ENCODE measurements around the gene BLOC1S5. TPM values are rescaled to one million over a fixed set of nuclear protein-coding genes. Genes with fewer than 3 reads are reported as not detected.

BLOC1S5 gene
- total RNA-seq, 1 donor from 2014 or later, result 19.7 TPM

DNA sequence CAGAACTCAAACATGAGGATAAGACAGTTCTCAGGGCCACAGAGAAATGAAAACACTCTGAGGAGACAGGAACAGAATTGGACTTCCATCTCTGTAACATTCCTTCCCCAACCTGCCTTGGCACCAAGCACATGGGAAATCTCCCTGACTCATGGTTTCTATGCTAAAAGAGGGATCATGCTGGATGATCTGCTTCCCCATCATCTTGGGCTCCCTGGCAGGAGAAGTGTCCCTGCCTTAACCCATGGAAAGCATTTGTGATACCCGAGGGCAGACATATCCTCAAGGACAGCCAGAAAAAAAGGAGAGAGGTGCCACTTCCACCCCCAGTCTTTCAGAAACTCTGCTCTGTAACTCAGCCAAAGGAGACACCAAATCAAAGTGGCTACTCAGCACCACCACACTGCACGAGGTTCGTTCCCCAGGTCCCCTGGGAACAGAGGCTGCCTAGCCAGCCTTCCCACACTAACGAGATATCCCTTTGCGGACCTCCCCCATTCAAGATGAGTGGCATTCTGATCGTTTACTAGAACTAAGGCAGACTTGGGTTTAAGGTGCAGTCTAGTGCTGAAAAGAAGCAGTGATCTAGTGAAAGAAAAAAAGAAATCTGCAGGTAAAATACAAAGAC is 34.8 kb downstream of the BLOC1S5 start:
- H3K36me3 Mint-ChIP-seq, result peaks cover 31% of the 10 kb centered on the region
- H3K27ac Mint-ChIP-seq, result peak overlapping the region; percentile 54
- no peaks in the 10 kb centered on the region for H3K27me3 Mint-ChIP-seq (ENCODE audit: low read depth)
- H3K4me3 Mint-ChIP-seq, result no peak overlapping the region
- peaks cover 41% of the 10 kb centered on the region for H3K4me1 Mint-ChIP-seq
- no peak for DNase-seq (ENCODE audit: low spot score in 2 of 2, unreplicated experiment in 2 of 2)
- peaks cover 21% of the 10 kb centered on the region for H3K9me3 Mint-ChIP-seq
- TF ChIP-seq, protein P1, sequence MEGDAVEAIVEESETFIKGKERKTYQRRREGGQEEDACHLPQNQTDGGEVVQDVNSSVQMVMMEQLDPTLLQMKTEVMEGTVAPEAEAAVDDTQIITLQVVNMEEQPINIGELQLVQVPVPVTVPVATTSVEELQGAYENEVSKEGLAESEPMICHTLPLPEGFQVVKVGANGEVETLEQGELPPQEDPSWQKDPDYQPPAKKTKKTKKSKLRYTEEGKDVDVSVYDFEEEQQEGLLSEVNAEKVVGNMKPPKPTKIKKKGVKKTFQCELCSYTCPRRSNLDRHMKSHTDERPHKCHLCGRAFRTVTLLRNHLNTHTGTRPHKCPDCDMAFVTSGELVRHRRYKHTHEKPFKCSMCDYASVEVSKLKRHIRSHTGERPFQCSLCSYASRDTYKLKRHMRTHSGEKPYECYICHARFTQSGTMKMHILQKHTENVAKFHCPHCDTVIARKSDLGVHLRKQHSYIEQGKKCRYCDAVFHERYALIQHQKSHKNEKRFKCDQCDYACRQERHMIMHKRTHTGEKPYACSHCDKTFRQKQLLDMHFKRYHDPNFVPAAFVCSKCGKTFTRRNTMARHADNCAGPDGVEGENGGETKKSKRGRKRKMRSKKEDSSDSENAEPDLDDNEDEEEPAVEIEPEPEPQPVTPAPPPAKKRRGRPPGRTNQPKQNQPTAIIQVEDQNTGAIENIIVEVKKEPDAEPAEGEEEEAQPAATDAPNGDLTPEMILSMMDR (IDR thresholded peaks at IDR 0.05; ENCODE audit: unreplicated experiment), result no peak

DNA sequence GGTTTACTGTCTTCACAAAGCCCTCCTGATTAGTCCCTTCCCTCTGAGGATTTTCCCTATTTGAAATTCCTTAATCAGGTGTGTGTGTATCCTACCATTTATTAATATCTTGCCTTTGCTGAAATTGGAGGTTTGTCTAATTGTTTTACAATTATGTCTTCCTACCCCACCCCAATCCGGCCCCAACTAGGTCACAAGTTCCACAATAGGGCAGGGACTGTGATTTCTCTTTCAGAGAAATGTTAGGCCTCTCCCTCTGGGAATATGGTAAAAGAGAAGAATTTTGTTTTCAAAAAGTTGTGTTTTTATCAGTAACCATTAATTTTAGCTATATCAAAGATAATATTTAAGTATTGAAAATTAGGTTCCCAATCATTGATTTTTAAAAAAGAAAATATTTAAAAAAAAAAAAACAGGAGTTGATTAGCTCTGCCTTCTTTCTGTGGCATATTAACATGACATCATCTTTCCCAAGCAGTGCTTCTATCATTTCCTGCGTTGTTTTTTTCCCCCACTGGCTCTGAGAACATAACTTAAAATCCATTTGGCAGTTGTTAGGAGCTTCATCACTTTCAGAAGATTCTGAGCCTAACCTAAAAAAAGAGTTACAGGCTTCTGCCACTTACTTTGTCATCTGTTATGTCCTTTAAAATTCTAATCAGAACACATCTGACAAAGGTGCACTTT is 36.1 kb downstream of the BLOC1S5 start:
- Mint-ChIP-seq H3K36me3 (peaks cover 25% of the 10 kb centered on the region), H3K9me3 (peaks cover 21% of the 10 kb centered on the region), H3K27me3 (ENCODE audit: low read depth) (no peaks in the 10 kb centered on the region), H3K27ac (peak overlapping the region; percentile 72), H3K4me3 (no peak overlapping the region), H3K4me1 (peaks cover 44% of the 10 kb centered on the region)
- TF ChIP-seq, protein P1 (IDR thresholded peaks at IDR 0.05; ENCODE audit: unreplicated experiment), result no peak
- DNase-seq (ENCODE audit: low spot score in 2 of 2, unreplicated experiment in 2 of 2), result no peak

DNA sequence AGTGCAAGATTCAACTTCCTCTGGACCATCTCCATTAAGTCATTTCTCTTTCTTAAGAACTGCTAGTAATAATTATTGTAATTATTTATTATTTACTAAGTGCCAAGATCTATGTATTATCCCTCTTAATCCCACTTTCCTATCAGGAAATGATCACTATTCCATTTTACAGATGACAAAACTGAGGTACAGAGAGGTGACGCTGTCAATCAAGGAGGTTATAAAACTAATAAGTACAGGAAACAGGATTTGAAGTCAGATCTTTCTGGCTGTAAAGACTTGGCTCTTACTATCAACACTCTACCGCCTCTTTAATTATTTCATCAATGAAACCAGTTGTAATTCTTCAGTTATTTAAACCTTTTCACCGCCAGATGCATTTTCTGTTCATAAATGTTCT is 37.4 kb downstream of the BLOC1S5 start:
- no peaks in the 10 kb centered on the region for H3K27me3 Mint-ChIP-seq (ENCODE audit: low read depth)

DNA sequence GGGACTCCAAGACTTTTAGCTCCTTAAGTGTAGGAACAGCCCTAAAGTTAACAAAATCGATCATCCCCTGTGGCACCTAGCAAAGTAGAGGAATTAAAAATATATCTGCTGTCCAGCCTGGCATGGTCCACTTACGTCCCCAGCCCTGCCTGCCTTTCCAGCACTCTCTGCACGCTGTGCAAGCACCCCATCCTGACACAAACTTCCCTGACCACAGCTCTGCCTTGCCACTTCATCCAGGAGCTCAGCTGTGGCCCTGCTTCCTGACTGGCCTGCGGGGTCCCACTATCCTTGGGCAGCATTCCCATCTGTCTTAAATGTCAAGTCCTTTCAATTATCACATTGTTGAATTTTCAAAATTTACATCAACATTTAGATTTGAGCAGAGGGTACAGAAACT is 39.0 kb downstream of the BLOC1S5 start:
- TF ChIP-seq, protein P1 (IDR thresholded peaks at IDR 0.05; ENCODE audit: unreplicated experiment), result no peak
- H3K4me1 Mint-ChIP-seq, result peaks cover 44% of the 10 kb centered on the region
- peaks cover 11% of the 10 kb centered on the region for H3K36me3 Mint-ChIP-seq
- H3K27ac Mint-ChIP-seq, result peak overlapping the region; percentile 27
- H3K9me3 Mint-ChIP-seq, result peaks cover 4% of the 10 kb centered on the region
- no peak overlapping the region for H3K4me3 Mint-ChIP-seq
- no peak for DNase-seq (ENCODE audit: low spot score in 2 of 2, unreplicated experiment in 2 of 2)
- H3K27me3 Mint-ChIP-seq (ENCODE audit: low read depth), result no peaks in the 10 kb centered on the region

More for the DNA sequence above, 37.4 kb downstream of the BLOC1S5 start:
- peaks cover 11% of the 10 kb centered on the region for H3K9me3 Mint-ChIP-seq
- peaks cover 44% of the 10 kb centered on the region for H3K4me1 Mint-ChIP-seq
- H3K27ac Mint-ChIP-seq, result no peak overlapping the region
- DNase-seq (ENCODE audit: low spot score in 2 of 2, unreplicated experiment in 2 of 2), result no peak
- H3K36me3 Mint-ChIP-seq, result peaks cover 15% of the 10 kb centered on the region
- no peak overlapping the region for H3K4me3 Mint-ChIP-seq
- TF ChIP-seq, protein P1 (IDR thresholded peaks at IDR 0.05; ENCODE audit: unreplicated experiment), result no peak

DNA sequence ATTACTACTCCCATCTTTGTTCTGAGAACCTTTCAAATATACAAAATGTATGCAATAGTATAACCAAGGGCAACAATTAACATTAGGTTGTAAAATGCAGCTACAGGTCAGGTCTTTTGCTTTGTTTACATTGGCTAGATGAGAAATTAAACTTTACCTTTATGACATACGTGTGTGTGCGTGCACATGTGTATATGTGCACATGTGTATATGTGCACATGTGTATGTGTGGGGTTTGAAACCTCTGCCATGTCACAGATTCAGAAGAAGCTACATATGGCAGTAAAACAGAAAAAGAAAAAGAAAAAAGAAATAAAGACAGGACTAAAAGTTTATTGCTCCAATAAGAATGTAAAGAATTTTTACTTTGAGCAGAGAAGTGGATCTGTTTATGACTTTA is 40.6 kb downstream of the BLOC1S5 start:
- Mint-ChIP-seq H3K27me3 (ENCODE audit: low read depth) (no peaks in the 10 kb centered on the region), H3K4me1 (peaks cover 33% of the 10 kb centered on the region), H3K36me3 (peaks cover 11% of the 10 kb centered on the region), H3K4me3 (no peak overlapping the region), H3K9me3 (peaks cover 4% of the 10 kb centered on the region), H3K27ac (peak overlapping the region; percentile 18)
- TF ChIP-seq, protein P1 (IDR thresholded peaks at IDR 0.05; ENCODE audit: unreplicated experiment), result no peak
- no peak for DNase-seq (ENCODE audit: low spot score in 2 of 2, unreplicated experiment in 2 of 2)
